Calu3 (cell line): ENCODE results near the gene OR2B2. TPM values are rescaled to one million over a fixed set of nuclear protein-coding genes. Genes with fewer than 3 reads are reported as not detected.

ENCODE experiments used
- BruUV-seq: library from RNA; stranded (reverse); fragments of 400-500 nt; replicated peaks from 2 replicates; lab custom pipeline; 2021; lab: Mats Ljungman, UMichigan
- CTCF ChIA-PET: fragments of 300-600 bp; sonication (Branson Sonifier 250); formaldehyde crosslinking; loops from one replicate; lab custom pipeline; 2022; ENCODE audit warnings: antibody characterized with exemption; lab: Charles Lee
- DNase-seq: peaks from one replicate; pipeline ENCODE4 v3.0.0; 2022
- H3K27ac Mint-ChIP-seq: one replicate; pipeline ENCODE4 v1.8.0; 2022; ENCODE audit warnings: mixed read lengths; ENCODE audit not compliant: unreplicated experiment
- H3K27me3 Mint-ChIP-seq: one replicate; pipeline ENCODE4 v1.8.0; 2022; ENCODE audit warnings: mixed read lengths; ENCODE audit not compliant: unreplicated experiment
- H3K36me3 Mint-ChIP-seq: one replicate; pipeline ENCODE4 v1.8.0; 2022; ENCODE audit warnings: mild to moderate bottlenecking, moderate library complexity, mixed read lengths; ENCODE audit not compliant: insufficient read depth, unreplicated experiment
- H3K4me1 Mint-ChIP-seq: one replicate; pipeline ENCODE4 v1.8.0; 2022; ENCODE audit warnings: mild to moderate bottlenecking, low read depth, mixed read lengths; ENCODE audit not compliant: unreplicated experiment
- H3K4me3 Mint-ChIP-seq: one replicate; pipeline ENCODE4 v1.8.0; 2022; ENCODE audit warnings: mild to moderate bottlenecking, low read depth, moderate library complexity, mixed read lengths; ENCODE audit not compliant: unreplicated experiment
- H3K9me3 Mint-ChIP-seq: one replicate; pipeline ENCODE4 v1.8.0; 2022; ENCODE audit warnings: low read depth, mixed read lengths; ENCODE audit not compliant: unreplicated experiment
- intact Hi-C: fragments of 100-400 bp; cut with micrococcal nuclease; formaldehyde crosslinking; loops from one replicate; pipeline ENCODE4 v1.10.0; 2022; ENCODE audit not compliant: unreplicated experiment
- total RNA-seq: library from RNA; stranded (reverse); gene quantifications from 2 replicates; pipeline ENCODE4 v1.2.3, GENCODE V29; 2022
- TF ChIP-seq, protein P1 (sequence below): fragments of 200-600 bp; IDR thresholded peaks from one replicate; pipeline ENCODE4 v1.8.0; 2022; ENCODE audit warnings: antibody characterized with exemption; ENCODE audit not compliant: unreplicated experiment

Gene OR2B2
- total RNA-seq, 1 experiment from 2014 or later, result not detected

GRCh38 chr6:27873021-27873940 is 38.9 kb downstream of the OR2B2 start:
- Mint-ChIP-seq H3K9me3 (peaks cover 3% of the 10 kb centered on the region), H3K27ac (peak overlapping the region; percentile 98), H3K4me1 (peaks cover 23% of the 10 kb centered on the region), H3K36me3 (peaks cover 37% of the 10 kb centered on the region), H3K27me3 (no peaks in the 10 kb centered on the region), H3K4me3 (peak overlapping the region; percentile 74)
- no TSS peak for BruUV-seq
- TF ChIP-seq, protein P1, sequence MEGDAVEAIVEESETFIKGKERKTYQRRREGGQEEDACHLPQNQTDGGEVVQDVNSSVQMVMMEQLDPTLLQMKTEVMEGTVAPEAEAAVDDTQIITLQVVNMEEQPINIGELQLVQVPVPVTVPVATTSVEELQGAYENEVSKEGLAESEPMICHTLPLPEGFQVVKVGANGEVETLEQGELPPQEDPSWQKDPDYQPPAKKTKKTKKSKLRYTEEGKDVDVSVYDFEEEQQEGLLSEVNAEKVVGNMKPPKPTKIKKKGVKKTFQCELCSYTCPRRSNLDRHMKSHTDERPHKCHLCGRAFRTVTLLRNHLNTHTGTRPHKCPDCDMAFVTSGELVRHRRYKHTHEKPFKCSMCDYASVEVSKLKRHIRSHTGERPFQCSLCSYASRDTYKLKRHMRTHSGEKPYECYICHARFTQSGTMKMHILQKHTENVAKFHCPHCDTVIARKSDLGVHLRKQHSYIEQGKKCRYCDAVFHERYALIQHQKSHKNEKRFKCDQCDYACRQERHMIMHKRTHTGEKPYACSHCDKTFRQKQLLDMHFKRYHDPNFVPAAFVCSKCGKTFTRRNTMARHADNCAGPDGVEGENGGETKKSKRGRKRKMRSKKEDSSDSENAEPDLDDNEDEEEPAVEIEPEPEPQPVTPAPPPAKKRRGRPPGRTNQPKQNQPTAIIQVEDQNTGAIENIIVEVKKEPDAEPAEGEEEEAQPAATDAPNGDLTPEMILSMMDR, result no peak
- peak; percentile 44 for DNase-seq
- CTCF ChIA-PET, result interaction anchor here (1.0 kb wide), 2 partner anchors 17 to 78 kb away, joined by 5 to 16 read pairs; a partner anchor contains a TSS
- intact Hi-C loops, result no loop called here

DNA sequence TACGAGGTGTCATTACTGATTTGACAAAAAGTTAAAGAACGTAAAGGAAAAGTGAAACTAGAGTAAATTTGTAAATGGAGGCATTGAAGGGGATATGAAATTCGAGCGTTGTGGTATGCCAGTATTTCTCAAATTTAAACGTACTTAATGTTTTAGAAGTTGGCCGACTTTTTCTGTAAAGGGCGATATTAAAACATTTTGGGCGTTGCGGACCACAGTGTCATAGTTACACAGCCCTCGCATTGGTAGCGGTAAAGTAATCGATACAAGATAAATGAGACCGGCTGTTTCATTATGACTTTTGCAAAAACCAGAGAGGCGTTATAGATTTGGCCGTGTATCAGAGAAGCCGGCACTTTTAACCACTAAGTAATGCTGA is 39.6 kb downstream of the OR2B2 start:
- Mint-ChIP-seq H3K27me3 (no peaks in the 10 kb centered on the region), H3K36me3 (peaks cover 42% of the 10 kb centered on the region), H3K27ac (peak overlapping the region; percentile 98), H3K9me3 (peaks cover 3% of the 10 kb centered on the region), H3K4me3 (peak overlapping the region; percentile 74), H3K4me1 (peaks cover 23% of the 10 kb centered on the region)
- intact Hi-C loops, result no loop called here
- TF ChIP-seq, protein P1, result no peak
- BruUV-seq, result no TSS peak
- CTCF ChIA-PET, result interaction anchor here (0.6 to 1.7 kb wide), 7 partner anchors 18 to 77 kb away, joined by 3 to 10 read pairs (median 7); a partner anchor contains a TSS
- no peak for DNase-seq

DNA sequence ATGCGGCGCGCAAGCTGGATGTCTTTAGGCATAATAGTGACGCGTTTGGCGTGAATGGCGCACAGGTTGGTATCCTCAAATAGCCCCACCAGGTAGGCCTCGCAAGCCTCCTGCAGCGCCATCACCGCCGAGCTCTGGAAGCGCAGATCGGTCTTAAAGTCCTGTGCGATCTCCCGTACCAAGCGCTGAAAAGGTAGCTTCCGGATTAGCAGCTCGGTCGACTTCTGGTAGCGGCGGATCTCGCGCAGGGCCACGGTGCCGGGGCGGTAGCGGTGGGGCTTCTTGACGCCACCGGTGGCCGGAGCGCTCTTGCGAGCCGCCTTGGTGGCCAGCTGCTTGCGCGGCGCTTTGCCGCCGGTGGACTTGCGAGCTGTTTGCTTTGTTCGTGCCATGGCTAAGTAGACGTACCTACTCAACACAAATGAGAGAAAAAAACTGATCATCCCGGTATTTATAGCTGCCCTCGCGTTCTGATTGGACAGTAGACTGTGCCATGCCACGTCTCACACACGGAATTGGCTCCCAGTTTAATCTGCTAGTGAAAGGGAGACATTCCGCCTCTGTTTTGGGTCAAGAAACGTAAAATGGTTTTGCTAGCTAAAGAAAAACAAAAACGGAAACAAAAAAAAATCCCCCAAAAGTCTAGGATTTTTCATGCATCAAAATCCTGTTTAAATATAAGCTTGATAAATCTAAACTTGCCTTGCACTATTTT is 40.1 kb downstream of the OR2B2 start:
- TF ChIP-seq, protein P1, result no peak
- CTCF ChIA-PET, result interaction anchor here (0.6 to 1.7 kb wide), 7 partner anchors 18 to 76 kb away, joined by 3 to 10 read pairs (median 7); a partner anchor contains a TSS
- Mint-ChIP-seq H3K9me3 (peaks cover 3% of the 10 kb centered on the region), H3K27me3 (no peaks in the 10 kb centered on the region), H3K4me3 (peak overlapping the region; percentile 74), H3K36me3 (peaks cover 47% of the 10 kb centered on the region), H3K4me1 (peaks cover 25% of the 10 kb centered on the region), H3K27ac (peak overlapping the region; percentile 98)
- TSS peak; percentile 87 for BruUV-seq
- peak; percentile 84 for DNase-seq
- intact Hi-C loops, result no loop called here

- DNase-seq, result no peak
- peaks cover 31% of the 10 kb centered on the region for H3K4me1 Mint-ChIP-seq
- H3K36me3 Mint-ChIP-seq, result peaks cover 64% of the 10 kb centered on the region
- CTCF ChIA-PET, result interaction anchor here (0.6 to 1.6 kb wide), 3 partner anchors 20 to 939 kb away, joined by 3 to 6 read pairs (median 5); a partner anchor contains a TSS
- peak overlapping the region; percentile 14 for H3K27ac Mint-ChIP-seq
- H3K4me3 Mint-ChIP-seq, result no peak overlapping the region
- TF ChIP-seq, protein P1, result no peak
- BruUV-seq, result no TSS peak
- peaks cover 3% of the 10 kb centered on the region for H3K9me3 Mint-ChIP-seq
- intact Hi-C loops, result no loop called here
- H3K27me3 Mint-ChIP-seq, result no peaks in the 10 kb centered on the region
Measured at GRCh38 chr6:27870291-27870870, 41.8 kb downstream of the OR2B2 start.
